Panc1 (cell line): ENCODE data around the gene NIPBL. TPM values are rescaled to one million over a fixed set of nuclear protein-coding genes. Genes with fewer than 3 reads are reported as not detected.
"Not testable (repeated sequence)": the region's sequence is repeated elsewhere in the genome, so short reads cannot be mapped to it uniquely, and the experiment has no call there.

ENCODE experiments used
- ATAC-seq: fragments of 200-7000 bp; cut with Tn5 transposase; 2 replicates; pipeline ENCODE4 v1.9.1; 2020; ENCODE audit warnings: mild to moderate bottlenecking, moderate library complexity
- BruUV-seq: library from RNA; stranded (reverse); fragments of 400-500 nt; replicated peaks from 2 replicates; lab custom pipeline; 2021; lab: Mats Ljungman, UMichigan
- CTCF ChIA-PET: fragments of 300-600 bp; sonication (Branson Sonifier 250); formaldehyde crosslinking; loops from one replicate; lab custom pipeline; 2022; ENCODE audit warnings: antibody characterized with exemption; lab: Charles Lee
- POLR2A ChIA-PET: fragments of 300-600 bp; sonication (Branson Sonifier 250); formaldehyde crosslinking; loops from one replicate; lab custom pipeline; 2022; ENCODE audit warnings: antibody characterized with exemption; lab: Charles Lee
- DNase-seq: peaks from one replicate; pipeline ENCODE4 v3.0.0-alpha.2; 2010; ENCODE audit warnings: low read depth, low spot score
- H3K27ac ChIP-seq: 2 replicates; pipeline ENCODE4 v1.5.1; 2011; ENCODE audit warnings: mild to moderate bottlenecking, low read length, inconsistent platforms
- H3K27me3 ChIP-seq: fragments of 200-500 bp; sonication (Bioruptor generic); 2 replicates; pipeline ENCODE4 v1.6.0; 2014; ENCODE audit warnings: low read length, inconsistent platforms; ENCODE audit not compliant: control insufficient read depth, insufficient read depth
- H3K36me3 ChIP-seq: fragments of 200-500 bp; sonication (Bioruptor generic); 2 replicates; pipeline ENCODE4 v1.5.1; 2014; ENCODE audit warnings: inconsistent platforms, mild to moderate bottlenecking, low read length, moderate library complexity; ENCODE audit not compliant: control insufficient read depth, insufficient read depth
- H3K4me1 ChIP-seq: 2 replicates; pipeline ENCODE4 v1.5.1; 2011; ENCODE audit warnings: inconsistent platforms, mild to moderate bottlenecking, low read length, moderate library complexity; ENCODE audit not compliant: control insufficient read depth, insufficient read depth
- H3K4me3 ChIP-seq, 2 experiments: 2 replicates each; pipeline ENCODE4 v1.5.1; 2011 to 2012; ENCODE audit warnings: low read depth in 2 of 2, low read length in 2 of 2, mild to moderate bottlenecking in 2 of 2, inconsistent platforms in 1 of 2, moderate library complexity in 1 of 2
- H3K9me3 ChIP-seq: fragments of 200-500 bp; sonication (Bioruptor generic); 2 replicates; pipeline ENCODE4 v1.5.1; 2014; ENCODE audit warnings: low read depth, mild to moderate bottlenecking, inconsistent platforms, low read length, moderate library complexity; ENCODE audit not compliant: control insufficient read depth, insufficient read depth
- POLR2AphosphoS5 ChIP-seq: IDR thresholded peaks from 2 replicates; pipeline ENCODE4 v1.6.1; 2012; ENCODE audit warnings: mild to moderate bottlenecking, low read depth, low read length, moderate library complexity
- SIN3A ChIP-seq: IDR thresholded peaks from 2 replicates; pipeline ENCODE4 v1.6.1; 2012; ENCODE audit warnings: low read depth, mild to moderate bottlenecking, low read length, moderate library complexity, borderline replicate concordance; ENCODE audit not compliant: insufficient read depth
- TCF7L2 ChIP-seq: IDR thresholded peaks from 2 replicates; pipeline ENCODE4 v1.6.1; 2011; ENCODE audit warnings: mild to moderate bottlenecking, low read depth, low read length, inconsistent platforms
- in situ Hi-C: cut with HindIII; loops from 2 replicates; pipeline ENCODE4 v1.10.0; 2016; ENCODE audit warnings: low sequenced_read_pairs, low pct_unique_long_range_greater_than_20kb
- intact Hi-C: fragments of 100-400 bp; cut with micrococcal nuclease; formaldehyde crosslinking; loops from one replicate; pipeline ENCODE4 v1.10.0; 2022; ENCODE audit not compliant: unreplicated experiment
- total RNA-seq: library from RNA; stranded (reverse); gene quantifications from one replicate; pipeline ENCODE4 v1.2.1, GENCODE V29; 2021; ENCODE audit not compliant: unreplicated experiment
- TF ChIP-seq, protein P1 (sequence below), 2 experiments: IDR thresholded peaks; 2 replicates each; pipeline ENCODE4 v1.6.1; 2011 to 2012; ENCODE audit warnings: low read depth in 2 of 2, control low read depth in 1 of 2, low read length in 1 of 2, mild to moderate bottlenecking in 1 of 2, moderate library complexity in 1 of 2; ENCODE audit not compliant: insufficient read depth in 1 of 2
- TF ChIP-seq, protein P2 (sequence below): fragments of 450-650 bp; IDR thresholded peaks from 2 replicates; pipeline ENCODE4 v1.5.1; 2017; ENCODE audit warnings: mild to moderate bottlenecking

The NIPBL gene
- total RNA-seq, 1 experiment from 2014 or later: 41.6 TPM

DNA sequence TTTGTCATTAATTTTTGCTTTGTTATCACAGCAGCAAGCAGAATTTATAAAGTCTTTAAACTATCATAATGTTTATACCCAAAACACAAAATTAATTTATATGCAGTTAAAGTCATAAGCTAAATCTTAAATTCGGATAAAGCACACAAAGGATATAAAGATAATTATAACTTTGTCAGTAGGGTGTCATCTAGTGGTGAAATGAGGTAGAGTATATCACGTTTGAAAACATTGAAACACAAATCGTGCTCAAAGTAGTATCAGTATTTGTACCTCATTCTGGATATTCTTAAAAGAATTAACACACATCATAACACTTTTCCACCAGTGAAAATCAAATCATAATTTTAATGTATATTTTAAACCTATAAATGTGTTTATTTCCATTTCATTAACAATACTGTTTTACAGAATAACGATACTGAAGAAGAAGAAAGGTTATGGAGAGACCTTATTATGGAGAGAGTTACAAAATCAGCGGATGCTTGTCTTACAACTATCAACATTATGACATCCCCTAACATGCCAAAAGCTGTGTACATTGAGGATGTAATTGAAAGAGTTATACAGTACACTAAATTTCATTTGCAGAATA lies 129.5 kb downstream of the NIPBL start:
- H3K27ac ChIP-seq: no peak overlapping the region

DNA sequence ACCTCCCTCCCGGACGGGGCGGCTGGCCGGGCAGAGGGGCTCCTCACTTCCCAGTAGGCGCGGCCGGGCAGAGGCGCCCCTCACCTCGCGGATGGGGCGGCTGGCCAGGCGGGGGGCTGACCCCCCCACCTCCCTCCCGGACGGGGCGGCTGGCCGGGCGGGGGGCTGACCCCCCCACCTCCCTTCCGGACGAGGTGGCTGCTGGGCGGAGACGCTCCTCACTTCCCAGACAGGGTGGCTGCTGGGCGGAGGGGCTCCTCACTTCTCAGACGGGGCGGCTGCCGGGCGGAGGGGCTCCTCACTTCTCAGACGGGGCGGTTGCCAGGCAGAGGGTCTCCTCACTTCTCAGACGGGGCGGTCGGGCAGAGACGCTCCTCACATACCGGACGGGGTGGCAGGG lies 136.6 kb downstream of the NIPBL start:
- CTCF ChIA-PET, ATAC-seq, DNase-seq, H3K4me3 ChIP-seq, in situ Hi-C loops, H3K9me3 ChIP-seq, H3K27ac ChIP-seq, intact Hi-C loops, H3K27me3 ChIP-seq, BruUV-seq, POLR2A ChIA-PET, H3K4me1 ChIP-seq: not testable (repeated sequence)
- H3K36me3 ChIP-seq: peaks cover 36% of the 10 kb centered on the region

More for the DNA sequence above, 129.5 kb downstream of the NIPBL start:
- ChIA-PET POLR2A (no interaction called here), CTCF (interaction anchor here (0.5 kb wide), 1 partner anchor 266 kb away, joined by 5 read pairs; no protein-coding TSS in a partner anchor)
- Histone ChIP-seq H3K4me3 (no peak overlapping the region), H3K27me3 (no peaks in the 10 kb centered on the region), H3K4me1 (peaks cover 9% of the 10 kb centered on the region), H3K9me3 (no peaks in the 10 kb centered on the region), H3K36me3 (peaks cover 53% of the 10 kb centered on the region)
- in situ Hi-C loops (no loop called here), intact Hi-C loops (loop anchor here (5.0 kb wide), 1 partner anchor 264 kb away; no protein-coding TSS in a partner anchor)
- DNase-seq (no peak), ATAC-seq (peak; percentile 73)
- BruUV-seq: no TSS peak
- no peak for TF ChIP-seq POLR2AphosphoS5
- no peak for TF ChIP-seq TCF7L2
- TF ChIP-seq, protein P1, sequence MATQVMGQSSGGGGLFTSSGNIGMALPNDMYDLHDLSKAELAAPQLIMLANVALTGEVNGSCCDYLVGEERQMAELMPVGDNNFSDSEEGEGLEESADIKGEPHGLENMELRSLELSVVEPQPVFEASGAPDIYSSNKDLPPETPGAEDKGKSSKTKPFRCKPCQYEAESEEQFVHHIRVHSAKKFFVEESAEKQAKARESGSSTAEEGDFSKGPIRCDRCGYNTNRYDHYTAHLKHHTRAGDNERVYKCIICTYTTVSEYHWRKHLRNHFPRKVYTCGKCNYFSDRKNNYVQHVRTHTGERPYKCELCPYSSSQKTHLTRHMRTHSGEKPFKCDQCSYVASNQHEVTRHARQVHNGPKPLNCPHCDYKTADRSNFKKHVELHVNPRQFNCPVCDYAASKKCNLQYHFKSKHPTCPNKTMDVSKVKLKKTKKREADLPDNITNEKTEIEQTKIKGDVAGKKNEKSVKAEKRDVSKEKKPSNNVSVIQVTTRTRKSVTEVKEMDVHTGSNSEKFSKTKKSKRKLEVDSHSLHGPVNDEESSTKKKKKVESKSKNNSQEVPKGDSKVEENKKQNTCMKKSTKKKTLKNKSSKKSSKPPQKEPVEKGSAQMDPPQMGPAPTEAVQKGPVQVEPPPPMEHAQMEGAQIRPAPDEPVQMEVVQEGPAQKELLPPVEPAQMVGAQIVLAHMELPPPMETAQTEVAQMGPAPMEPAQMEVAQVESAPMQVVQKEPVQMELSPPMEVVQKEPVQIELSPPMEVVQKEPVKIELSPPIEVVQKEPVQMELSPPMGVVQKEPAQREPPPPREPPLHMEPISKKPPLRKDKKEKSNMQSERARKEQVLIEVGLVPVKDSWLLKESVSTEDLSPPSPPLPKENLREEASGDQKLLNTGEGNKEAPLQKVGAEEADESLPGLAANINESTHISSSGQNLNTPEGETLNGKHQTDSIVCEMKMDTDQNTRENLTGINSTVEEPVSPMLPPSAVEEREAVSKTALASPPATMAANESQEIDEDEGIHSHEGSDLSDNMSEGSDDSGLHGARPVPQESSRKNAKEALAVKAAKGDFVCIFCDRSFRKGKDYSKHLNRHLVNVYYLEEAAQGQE (IDR thresholded peaks at IDR 0.05; ENCODE audit: insufficient read depth in 1 of 2, low read depth in 2 of 2, low read length in 1 of 2): no peak
- TF ChIP-seq, protein P2, sequence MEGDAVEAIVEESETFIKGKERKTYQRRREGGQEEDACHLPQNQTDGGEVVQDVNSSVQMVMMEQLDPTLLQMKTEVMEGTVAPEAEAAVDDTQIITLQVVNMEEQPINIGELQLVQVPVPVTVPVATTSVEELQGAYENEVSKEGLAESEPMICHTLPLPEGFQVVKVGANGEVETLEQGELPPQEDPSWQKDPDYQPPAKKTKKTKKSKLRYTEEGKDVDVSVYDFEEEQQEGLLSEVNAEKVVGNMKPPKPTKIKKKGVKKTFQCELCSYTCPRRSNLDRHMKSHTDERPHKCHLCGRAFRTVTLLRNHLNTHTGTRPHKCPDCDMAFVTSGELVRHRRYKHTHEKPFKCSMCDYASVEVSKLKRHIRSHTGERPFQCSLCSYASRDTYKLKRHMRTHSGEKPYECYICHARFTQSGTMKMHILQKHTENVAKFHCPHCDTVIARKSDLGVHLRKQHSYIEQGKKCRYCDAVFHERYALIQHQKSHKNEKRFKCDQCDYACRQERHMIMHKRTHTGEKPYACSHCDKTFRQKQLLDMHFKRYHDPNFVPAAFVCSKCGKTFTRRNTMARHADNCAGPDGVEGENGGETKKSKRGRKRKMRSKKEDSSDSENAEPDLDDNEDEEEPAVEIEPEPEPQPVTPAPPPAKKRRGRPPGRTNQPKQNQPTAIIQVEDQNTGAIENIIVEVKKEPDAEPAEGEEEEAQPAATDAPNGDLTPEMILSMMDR: peak; percentile 64; the same call in 1 of the 2 replicates
- no peak for TF ChIP-seq SIN3A

DNA sequence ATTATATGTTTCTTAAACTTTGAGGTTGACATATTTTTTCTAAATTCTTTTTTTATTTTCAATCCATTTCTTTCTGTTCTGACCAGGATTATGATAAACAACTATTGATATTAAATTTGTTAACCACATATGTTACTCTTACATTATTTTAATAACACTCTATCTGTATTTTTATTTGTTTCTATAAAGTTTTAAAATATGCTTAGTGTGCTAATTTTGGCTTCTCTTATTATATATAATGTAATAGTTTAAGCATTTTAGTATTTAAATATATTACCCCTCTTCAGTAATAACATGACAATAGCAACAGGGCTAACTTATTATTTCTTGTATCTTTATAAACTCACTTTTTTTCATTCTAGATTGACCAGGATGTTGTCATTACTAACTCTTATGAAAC lies 137.8 kb downstream of the NIPBL start:
- no peaks in the 10 kb centered on the region for H3K4me1 ChIP-seq
- ChIA-PET CTCF (no interaction called here), POLR2A (no interaction called here)
- no peaks in the 10 kb centered on the region for H3K9me3 ChIP-seq
- peaks cover 26% of the 10 kb centered on the region for H3K36me3 ChIP-seq
- no peak for TF ChIP-seq SIN3A
- no peak for TF ChIP-seq POLR2AphosphoS5
- no peak for TF ChIP-seq TCF7L2
- TF ChIP-seq, protein P2: no peak
- no peak for ATAC-seq
- H3K4me3 ChIP-seq: no peak overlapping the region
- no TSS peak for BruUV-seq
- no peak overlapping the region for H3K27ac ChIP-seq
- DNase-seq: no peak
- in situ Hi-C loops: no loop called here
- no peaks in the 10 kb centered on the region for H3K27me3 ChIP-seq
- intact Hi-C loops: no loop called here
